Stomach (tissue), 4 donors: Measurements from ENCODE around the gene NPNT.

Experiments used
- EP300 ChIP-seq: sonication (generic); formaldehyde crosslinking; IDR thresholded peaks from one replicate; pipeline ENCODE4 v1.6.1; 2017; ENCODE audit warnings: antibody characterized with exemption
- POLR2A ChIP-seq, 4 donors: fragments of 450-650 bp; IDR thresholded peaks; one replicate each; pipeline ENCODE4 v1.6.1; 2016; ENCODE audit warnings: antibody characterized with exemption in 4 of 4, control low read depth in 2 of 4, mild to moderate bottlenecking in 1 of 4, moderate library complexity in 1 of 4
- POLR2AphosphoS5 ChIP-seq, 3 donors: sonication (generic); formaldehyde crosslinking; IDR thresholded peaks; one replicate each; pipeline ENCODE4 v1.6.1; 2016; ENCODE audit warnings: antibody characterized with exemption in 3 of 3
- TF ChIP-seq, protein P1 (sequence below), 7 experiments: fragments of 450-650 bp in 4 of 7; fragments of 200-600 bp in 3 of 7; sonication (generic) in 3 of 7; IDR thresholded peaks; one replicate each; pipeline ENCODE4 v1.5.1; 2016 to 2019; ENCODE audit warnings: antibody characterized with exemption in 7 of 7, control low read depth in 2 of 7, mild to moderate bottlenecking in 1 of 7

GRCh38 chr4:105871997-105872396 is 23.3 kb upstream of the NPNT start:
- TF ChIP-seq EP300 (no peak), POLR2AphosphoS5 (IDR thresholded peaks at IDR 0.05) (no peak), POLR2A (IDR thresholded peaks at IDR 0.05) (no peak)
- TF ChIP-seq, protein P1, sequence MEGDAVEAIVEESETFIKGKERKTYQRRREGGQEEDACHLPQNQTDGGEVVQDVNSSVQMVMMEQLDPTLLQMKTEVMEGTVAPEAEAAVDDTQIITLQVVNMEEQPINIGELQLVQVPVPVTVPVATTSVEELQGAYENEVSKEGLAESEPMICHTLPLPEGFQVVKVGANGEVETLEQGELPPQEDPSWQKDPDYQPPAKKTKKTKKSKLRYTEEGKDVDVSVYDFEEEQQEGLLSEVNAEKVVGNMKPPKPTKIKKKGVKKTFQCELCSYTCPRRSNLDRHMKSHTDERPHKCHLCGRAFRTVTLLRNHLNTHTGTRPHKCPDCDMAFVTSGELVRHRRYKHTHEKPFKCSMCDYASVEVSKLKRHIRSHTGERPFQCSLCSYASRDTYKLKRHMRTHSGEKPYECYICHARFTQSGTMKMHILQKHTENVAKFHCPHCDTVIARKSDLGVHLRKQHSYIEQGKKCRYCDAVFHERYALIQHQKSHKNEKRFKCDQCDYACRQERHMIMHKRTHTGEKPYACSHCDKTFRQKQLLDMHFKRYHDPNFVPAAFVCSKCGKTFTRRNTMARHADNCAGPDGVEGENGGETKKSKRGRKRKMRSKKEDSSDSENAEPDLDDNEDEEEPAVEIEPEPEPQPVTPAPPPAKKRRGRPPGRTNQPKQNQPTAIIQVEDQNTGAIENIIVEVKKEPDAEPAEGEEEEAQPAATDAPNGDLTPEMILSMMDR (IDR thresholded peaks at IDR 0.05), result no peak
